ENCODE data around the gene PECR.

GRCh38 chr2:216012830-216013079, 68.9 kb downstream of the PECR start:
- TF ChIP-seq TAF1 (IDR thresholded peaks at IDR 0.05; ENCODE audit: borderline replicate concordance, insufficient read depth, low read length) (no peak), POLR2AphosphoS5 (IDR thresholded peaks at IDR 0.05; ENCODE audit: low read depth, low read length) (no peak), FOXP2 (optimal IDR thresholded peaks at IDR 0.05; ENCODE audit: borderline replicate concordance, extremely low read depth, extremely low read length, insufficient read depth) (no peak), REST (IDR thresholded peaks at IDR 0.05; ENCODE audit: insufficient read depth in 1 of 2, low read depth in 2 of 2, low read length in 2 of 2) (no peak)
